OCI-LY7 (cell line): ENCODE data around the gene AMDHD1.

ENCODE experiments used
- CTCF ChIP-seq: fragments of 200-600 bp; sonication (generic); conservative IDR thresholded peaks from 2 replicates; pipeline ENCODE4 v1.5.1; 2014; ENCODE audit warnings: mild to moderate bottlenecking, antibody characterized with exemption, low read length, moderate library complexity, mixed read lengths
- EZH2phosphoT487 ChIP-seq: fragments of 200-600 bp; sonication (generic); IDR thresholded peaks from 2 replicates; pipeline ENCODE4 v1.6.1; 2018; ENCODE audit warnings: low read depth, borderline replicate concordance, mild to moderate bottlenecking, mixed run types, antibody characterized with exemption, low read length, moderate library complexity, mixed read lengths

DNA sequence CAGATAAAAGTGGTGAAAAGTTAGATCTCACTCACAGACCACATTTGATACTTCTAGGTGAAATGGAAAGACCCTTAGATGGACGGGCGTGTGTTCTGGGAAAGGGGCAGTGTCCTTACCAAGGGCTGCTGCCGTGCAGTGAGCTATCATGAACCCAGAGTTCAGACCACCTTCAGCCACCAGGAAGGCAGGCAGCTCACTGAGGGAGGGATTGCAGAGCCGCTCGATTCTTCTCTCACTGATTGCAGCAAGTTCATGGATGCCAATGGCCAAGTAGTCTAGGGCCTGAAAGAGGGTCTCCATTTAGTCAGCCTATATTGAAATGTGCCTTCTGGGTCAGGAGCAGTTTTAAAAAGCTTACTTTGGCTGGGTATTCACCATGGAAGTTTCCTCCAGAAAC is 37.3 kb downstream of the AMDHD1 start:
- TF ChIP-seq CTCF (no peak), EZH2phosphoT487 (no peak)
